ENCODE measurements around the gene ZNF436.

Gene ZNF436

DNA sequence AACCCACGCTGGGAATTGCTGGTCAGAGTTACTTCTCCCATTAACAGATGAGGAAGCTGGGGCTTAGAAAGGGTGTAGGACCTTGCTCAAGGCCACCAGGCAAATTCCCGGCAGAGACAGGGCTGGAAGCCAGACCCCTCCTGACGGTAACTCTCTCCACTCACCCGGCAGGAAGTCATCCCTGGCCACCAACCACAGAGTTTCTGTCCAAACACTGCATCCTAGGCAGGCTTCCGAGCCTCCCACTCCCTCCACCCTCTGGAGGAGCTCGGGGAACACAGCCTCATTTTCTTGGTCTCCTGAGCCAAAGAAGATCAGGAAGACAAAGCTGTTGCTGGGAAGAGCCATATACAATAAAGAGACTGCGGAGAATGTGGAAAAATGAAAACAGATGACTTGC is 25.0 kb upstream of the ZNF436 start:
- peak; percentile 91 for DNase-seq (ENCODE audit: low read depth, low spot score)
- TF ChIP-seq, protein P1, sequence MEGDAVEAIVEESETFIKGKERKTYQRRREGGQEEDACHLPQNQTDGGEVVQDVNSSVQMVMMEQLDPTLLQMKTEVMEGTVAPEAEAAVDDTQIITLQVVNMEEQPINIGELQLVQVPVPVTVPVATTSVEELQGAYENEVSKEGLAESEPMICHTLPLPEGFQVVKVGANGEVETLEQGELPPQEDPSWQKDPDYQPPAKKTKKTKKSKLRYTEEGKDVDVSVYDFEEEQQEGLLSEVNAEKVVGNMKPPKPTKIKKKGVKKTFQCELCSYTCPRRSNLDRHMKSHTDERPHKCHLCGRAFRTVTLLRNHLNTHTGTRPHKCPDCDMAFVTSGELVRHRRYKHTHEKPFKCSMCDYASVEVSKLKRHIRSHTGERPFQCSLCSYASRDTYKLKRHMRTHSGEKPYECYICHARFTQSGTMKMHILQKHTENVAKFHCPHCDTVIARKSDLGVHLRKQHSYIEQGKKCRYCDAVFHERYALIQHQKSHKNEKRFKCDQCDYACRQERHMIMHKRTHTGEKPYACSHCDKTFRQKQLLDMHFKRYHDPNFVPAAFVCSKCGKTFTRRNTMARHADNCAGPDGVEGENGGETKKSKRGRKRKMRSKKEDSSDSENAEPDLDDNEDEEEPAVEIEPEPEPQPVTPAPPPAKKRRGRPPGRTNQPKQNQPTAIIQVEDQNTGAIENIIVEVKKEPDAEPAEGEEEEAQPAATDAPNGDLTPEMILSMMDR (IDR thresholded peaks at IDR 0.05; ENCODE audit: low read depth, low read length), result peak; percentile 6
- H3K4me3 ChIP-seq (ENCODE audit: low read depth, low read length), result no peak overlapping the region
- in situ Hi-C loops (cut with HindIII; ENCODE audit: low sequenced_read_pairs), result no loop called here

DNA sequence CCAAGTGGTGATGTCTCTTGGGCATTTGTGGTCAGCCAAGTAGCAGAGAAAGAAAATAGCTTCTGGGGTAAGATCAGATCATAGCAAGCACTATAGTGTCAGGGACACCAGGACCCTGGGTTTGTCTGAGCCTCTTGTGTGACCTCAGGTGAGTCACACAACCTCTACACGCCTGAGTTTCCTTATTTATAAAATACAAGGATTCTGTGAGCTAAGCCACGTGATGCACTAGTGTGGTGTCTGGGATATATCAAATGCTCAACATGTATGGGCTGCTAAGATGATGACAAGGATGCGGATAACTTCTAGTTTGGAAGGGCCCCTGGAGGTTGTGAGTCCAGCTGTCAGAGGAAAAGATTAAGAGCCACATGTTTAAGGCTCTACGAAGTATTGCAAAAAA is 24.5 kb upstream of the ZNF436 start:
- DNase-seq (ENCODE audit: low read depth, low spot score), result peak; percentile 85
- TF ChIP-seq, protein P1 (IDR thresholded peaks at IDR 0.05; ENCODE audit: low read depth, low read length), result no peak
- in situ Hi-C loops (cut with HindIII; ENCODE audit: low sequenced_read_pairs), result no loop called here
- no peak overlapping the region for H3K4me3 ChIP-seq (ENCODE audit: low read depth, low read length)

DNA sequence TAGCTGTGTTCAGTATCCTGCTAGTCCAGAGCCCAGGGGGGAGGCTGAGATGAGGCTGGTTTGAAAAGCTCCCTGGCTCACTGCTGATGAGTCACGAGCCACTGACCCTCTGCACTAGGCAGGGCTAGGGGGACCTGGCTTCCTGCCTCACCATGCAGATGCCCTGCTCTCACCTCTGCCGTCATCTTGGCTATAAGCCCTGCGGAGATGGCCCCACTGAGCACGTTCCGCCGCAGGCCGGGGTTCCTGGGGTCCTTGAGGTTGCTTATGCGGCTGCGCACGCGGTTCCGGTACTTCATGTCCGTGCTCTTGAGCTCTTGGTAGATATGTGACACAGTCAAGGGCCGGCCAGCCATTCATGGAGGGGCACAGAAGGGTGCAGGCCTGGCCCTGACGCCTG is 24.1 kb upstream of the ZNF436 start:
- in situ Hi-C loops (cut with HindIII; ENCODE audit: low sequenced_read_pairs), result no loop called here
- DNase-seq (ENCODE audit: low read depth, low spot score), result peak; percentile 83
- no peak overlapping the region for H3K4me3 ChIP-seq (ENCODE audit: low read depth, low read length)
- TF ChIP-seq, protein P1 (IDR thresholded peaks at IDR 0.05; ENCODE audit: low read depth, low read length), result no peak

DNA sequence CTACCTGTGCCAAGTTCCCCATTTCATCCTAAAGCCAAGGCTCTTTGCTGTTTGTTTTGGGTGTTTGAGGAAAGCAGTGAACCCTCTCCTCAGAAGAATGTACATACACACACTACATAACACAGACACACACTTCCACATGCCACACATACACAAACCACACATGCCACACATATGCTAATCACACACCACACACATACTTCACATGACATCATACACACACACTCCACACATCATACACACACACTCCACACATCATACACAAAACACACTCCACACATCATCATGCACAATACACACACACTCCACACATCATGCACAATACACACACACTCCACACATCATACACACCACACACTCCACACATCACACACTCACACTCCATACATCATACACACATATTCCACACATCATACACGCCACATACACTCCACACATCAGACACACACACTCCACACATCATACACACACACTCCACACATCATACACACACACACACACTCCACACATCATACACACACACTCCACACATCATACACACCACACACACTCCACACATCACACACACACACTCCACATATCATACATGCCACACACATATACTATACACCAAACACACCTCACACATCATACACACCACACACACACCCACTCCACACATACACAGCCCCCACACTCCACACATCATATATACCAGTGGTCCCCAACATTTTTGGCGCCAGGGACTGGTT is 22.7 kb upstream of the ZNF436 start:
- TF ChIP-seq, protein P1 (IDR thresholded peaks at IDR 0.05; ENCODE audit: low read depth, low read length), result no peak
- in situ Hi-C loops (cut with HindIII; ENCODE audit: low sequenced_read_pairs), result no loop called here
- no peak overlapping the region for H3K4me3 ChIP-seq (ENCODE audit: low read depth, low read length)
- DNase-seq (ENCODE audit: low read depth, low spot score), result no peak

DNA sequence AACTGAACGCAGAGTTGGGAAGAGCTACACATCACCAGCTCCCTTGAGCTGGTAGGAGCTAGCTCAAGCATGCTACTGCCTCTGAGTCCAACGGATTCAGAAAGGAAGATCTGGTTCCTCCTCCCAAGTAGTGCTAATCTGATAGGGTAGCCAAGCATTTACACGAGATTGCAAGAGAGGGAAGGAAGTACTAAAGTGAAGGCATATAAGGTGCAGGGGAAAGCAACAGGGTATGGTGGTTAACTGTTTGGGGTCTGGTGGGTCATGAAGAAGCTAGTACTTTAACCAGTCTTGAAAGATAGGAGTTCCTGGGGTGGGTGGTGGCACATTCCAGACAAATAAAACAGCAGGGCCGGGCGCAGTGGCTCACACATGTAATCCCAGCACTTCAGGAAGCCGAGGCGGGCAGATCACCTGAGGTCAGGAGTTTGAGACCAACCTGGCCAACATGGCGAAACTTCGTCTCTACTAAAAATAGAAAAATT is 20.2 kb upstream of the ZNF436 start:
- in situ Hi-C loops (cut with HindIII; ENCODE audit: low sequenced_read_pairs), result no loop called here

DNA sequence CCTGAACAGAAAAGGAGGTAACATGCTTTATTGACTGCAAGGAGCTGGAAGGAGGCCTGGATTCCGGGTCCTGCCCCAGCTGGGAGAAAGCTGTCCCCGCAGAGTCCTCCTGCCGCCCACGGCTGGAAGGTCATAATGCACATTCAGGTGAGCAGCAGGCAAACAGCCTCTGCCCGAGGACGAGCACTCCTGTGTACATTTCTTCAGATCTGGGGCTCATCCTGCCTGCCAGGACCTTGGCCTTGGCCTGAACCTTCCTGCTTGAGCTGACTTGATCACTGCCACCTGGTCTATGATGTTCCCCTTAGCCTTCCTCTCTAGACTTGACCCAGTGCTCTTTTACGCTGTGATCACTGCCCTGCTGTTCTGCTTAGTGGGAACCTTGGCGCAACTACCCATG is 17.9 kb upstream of the ZNF436 start:
- TF ChIP-seq, protein P1 (IDR thresholded peaks at IDR 0.05; ENCODE audit: low read depth, low read length), result no peak
- H3K4me3 ChIP-seq (ENCODE audit: low read depth, low read length), result no peak overlapping the region
- in situ Hi-C loops (cut with HindIII; ENCODE audit: low sequenced_read_pairs), result no loop called here
- DNase-seq (ENCODE audit: low read depth, low spot score), result no peak

More for the DNA sequence above, 20.2 kb upstream of the ZNF436 start:
- TF ChIP-seq, protein P1 (IDR thresholded peaks at IDR 0.05; ENCODE audit: low read depth, low read length), result no peak
- H3K4me3 ChIP-seq (ENCODE audit: low read depth, low read length), result no peak overlapping the region
- DNase-seq (ENCODE audit: low read depth, low spot score), result no peak

All from astrocyte of the spinal cord (primary cell).